GM12872 (cell line): Measurements from ENCODE around the gene CIB1.
A peak's percentile ranks its signal among the peaks of the same experiment; 100 is the strongest.

Experiments
- TF ChIP-seq, protein P1 (sequence below): IDR thresholded peaks from 3 replicates; pipeline ENCODE4 v1.5.1; 2011; ENCODE audit warnings: low read depth, mild to moderate bottlenecking, low read length, moderate library complexity; ENCODE audit not compliant: insufficient read depth

Gene CIB1

DNA sequence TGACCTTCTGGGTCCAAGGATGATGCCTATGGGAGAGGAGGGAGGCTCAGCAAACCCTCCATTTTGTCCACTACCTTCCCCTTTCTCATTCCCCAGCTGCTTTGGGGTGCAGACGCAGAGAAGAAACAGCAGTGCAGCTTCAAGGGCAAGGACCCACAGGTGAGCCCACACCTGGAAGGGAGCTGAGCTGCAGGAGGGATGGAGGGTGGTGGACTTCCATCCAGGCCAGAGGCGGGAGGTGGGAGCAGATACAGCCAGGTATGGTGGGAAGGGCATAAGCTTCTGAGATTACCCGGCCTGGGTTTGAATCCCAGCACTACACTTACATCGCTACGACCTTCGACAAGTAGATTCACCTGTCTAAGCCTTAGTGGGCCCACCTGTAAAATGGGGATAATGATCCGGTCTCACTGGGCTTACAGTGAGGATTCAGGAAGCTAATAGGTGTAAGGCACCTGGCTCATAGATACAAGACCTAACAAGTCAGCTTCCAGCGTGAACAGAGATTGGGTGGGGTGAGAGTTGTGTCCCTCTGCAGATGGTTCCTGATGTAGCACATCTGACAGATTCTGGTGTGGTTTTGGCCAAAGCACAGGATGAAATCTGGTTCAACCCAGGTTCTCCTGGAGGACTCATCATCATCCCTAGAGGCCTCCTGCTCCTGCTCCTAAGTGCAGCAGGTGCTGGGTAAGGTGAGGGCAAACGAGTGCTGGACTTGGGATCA is 15.9 kb downstream of the CIB1 start:
- TF ChIP-seq, protein P1, sequence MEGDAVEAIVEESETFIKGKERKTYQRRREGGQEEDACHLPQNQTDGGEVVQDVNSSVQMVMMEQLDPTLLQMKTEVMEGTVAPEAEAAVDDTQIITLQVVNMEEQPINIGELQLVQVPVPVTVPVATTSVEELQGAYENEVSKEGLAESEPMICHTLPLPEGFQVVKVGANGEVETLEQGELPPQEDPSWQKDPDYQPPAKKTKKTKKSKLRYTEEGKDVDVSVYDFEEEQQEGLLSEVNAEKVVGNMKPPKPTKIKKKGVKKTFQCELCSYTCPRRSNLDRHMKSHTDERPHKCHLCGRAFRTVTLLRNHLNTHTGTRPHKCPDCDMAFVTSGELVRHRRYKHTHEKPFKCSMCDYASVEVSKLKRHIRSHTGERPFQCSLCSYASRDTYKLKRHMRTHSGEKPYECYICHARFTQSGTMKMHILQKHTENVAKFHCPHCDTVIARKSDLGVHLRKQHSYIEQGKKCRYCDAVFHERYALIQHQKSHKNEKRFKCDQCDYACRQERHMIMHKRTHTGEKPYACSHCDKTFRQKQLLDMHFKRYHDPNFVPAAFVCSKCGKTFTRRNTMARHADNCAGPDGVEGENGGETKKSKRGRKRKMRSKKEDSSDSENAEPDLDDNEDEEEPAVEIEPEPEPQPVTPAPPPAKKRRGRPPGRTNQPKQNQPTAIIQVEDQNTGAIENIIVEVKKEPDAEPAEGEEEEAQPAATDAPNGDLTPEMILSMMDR, result no peak

DNA sequence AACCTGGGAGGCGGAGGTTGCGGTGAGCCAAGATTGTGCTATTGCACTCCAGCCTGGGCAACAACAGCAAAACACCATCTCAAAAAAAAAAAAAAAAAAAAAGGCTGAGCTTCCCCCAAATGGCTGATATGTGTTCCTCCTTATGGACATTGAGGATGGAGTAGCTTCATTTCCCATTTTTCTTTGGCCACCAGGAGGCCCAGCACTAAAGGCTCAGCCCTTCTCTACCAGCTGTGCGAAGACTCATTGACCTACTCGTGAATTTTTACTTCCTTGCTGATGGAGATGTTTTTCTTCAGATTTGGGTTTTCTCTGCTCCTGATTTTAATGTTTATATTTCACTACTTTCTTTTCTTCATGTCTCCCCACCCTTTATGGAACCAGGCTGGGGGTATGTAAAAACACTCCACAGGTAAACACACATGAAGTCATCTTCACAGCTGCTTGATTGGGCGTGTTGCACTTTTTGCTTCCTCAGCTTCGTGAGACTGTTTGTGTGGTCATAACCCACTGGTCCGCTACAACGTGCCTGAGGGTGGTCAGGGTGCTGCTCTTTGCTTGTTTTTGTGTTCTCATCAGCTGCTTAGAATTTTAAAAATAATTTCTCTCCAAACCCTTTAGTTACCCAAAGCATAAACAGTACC is 19.1 kb downstream of the CIB1 start:
- TF ChIP-seq, protein P1, result 0 out of 3 replicates have a peak, but pooled peaks have one; percentile 23

DNA sequence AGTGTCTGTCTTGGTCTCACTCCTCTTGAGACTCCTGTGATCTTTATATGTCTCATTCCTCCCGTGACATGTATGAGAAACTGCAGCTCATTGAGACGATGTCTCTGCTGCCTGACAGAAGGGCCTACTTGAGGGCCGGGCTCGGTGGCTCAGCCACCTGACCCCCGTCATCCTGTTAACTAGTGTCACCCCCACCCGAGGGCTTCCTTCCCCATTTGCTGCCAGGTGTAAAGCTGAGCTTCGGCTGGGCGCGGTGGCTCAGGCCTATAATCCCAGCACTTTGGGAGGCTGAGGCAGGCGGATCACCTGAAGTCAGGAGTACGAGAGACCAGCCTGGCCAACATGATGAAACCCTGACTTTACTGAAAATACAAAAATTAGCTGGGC is 19.9 kb downstream of the CIB1 start:
- TF ChIP-seq, protein P1, result no peak

DNA sequence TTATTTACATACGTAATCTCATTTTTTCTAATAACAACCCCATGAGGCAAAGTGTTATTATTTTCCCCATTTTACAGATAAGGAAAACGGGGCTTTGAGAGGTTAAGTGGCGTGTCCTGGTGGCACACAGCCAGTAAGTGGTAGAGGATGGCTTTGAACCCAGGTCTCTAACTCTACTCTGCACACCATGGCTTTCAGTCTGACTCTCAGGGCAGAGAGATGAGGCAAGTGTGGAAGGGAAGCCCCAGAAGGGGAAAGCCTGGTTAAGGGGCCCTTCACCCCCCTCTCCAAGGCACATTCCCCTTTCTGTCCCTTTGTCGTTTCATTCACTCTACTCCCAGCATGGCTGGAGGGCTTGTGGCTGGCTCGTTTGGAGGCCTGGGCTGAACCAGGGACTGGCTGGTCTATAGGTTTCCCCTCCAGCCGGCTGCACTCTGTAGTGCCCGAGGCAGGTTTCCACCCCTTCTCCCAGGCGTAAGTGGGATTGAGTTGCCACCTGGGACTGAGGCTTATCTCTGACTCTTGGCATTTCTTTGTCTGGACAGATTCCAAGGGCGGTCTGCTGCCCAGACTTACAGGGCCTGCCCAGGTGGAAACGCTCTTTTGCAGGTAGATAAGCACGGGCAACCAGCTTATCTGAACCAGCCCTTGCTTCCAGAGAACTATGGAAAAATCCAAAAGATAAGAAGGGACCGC is 20.5 kb downstream of the CIB1 start:
- TF ChIP-seq, protein P1, result no peak

DNA sequence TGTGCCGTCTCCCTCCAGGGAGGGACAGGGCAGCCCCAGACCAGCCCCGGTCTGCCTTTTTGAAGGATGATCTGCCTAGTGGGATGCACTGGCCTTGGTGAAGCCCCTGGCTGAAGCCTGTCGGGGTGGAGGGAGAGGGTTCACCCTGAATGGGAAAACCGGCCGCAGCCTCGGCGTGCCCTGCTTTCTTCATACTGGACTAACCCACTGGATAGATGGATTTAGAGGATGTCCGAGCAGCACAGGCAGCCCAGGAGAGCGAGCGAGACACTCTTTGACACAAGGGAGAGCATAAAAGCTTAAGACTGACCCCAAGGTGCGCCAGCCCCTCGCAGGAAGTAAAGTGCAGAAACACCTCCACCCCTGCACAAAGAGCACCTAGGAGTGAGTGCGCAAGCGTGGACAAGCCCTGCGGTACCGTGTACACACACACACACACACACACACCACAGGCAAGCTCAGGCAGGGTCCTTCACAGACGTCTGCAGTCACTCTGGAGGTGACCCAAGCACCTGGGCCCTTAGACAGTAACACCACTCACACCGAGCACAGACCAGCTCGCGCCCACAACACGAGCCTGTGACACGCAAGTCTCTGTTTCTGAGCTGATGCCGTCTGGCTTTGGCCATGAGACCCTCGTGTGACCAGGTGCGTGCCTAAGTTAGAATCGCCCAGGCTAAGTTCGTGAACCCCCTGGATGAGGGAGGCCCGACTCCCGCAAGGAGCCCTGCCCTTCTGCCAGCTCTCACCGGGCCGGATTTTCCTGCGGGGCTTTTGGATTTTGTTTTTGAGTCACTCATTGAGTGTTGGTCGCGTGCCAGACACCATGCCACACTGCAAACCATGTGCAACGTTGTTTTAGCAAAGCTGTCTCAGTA is 21.3 kb downstream of the CIB1 start:
- TF ChIP-seq, protein P1, result no peak

DNA sequence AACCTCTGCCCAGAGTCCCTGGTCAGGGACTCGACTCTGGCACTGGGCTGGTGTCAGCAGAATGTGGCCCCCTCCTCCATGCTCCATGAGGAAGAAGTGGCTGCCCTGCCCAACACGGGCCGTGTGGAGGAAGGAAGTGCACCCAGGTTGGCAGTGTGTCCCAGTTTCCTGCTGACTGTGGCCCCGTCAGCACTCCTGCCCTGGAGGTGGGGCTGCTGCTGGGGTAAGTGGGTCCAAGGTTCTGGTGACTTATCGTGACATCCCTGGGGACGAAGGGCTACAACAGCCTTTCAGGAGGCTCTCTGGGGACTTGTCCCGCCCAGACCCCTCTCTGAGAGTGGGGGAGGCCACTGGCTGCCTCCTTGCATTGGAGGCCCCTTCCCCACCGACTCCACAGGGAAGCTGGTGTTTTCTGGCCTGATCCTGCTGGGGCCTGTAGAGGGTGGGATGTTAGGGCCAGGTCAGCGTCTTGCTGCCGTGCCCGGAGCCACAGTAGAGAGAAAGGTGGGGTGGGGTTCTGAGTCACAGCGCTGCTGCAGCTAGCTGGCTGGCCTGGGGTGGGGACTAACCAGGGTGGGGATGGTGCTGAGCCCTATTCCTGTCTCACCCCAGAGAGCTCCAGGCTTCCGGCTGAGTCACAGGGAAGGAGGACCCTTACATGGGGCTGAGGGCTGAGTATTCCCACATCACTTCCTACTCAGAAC is 22.1 kb downstream of the CIB1 start:
- TF ChIP-seq, protein P1, result no peak
